ENCODE results near the gene MYL4. TPM values are rescaled to one million over a fixed set of nuclear protein-coding genes. Genes with fewer than 3 reads are reported as not detected.
A peak's percentile ranks its signal among the peaks of the same experiment; 100 is the strongest.

MYL4 gene
- total and polyA plus RNA-seq, 4 experiments from 2014 or later: not detected

DNA sequence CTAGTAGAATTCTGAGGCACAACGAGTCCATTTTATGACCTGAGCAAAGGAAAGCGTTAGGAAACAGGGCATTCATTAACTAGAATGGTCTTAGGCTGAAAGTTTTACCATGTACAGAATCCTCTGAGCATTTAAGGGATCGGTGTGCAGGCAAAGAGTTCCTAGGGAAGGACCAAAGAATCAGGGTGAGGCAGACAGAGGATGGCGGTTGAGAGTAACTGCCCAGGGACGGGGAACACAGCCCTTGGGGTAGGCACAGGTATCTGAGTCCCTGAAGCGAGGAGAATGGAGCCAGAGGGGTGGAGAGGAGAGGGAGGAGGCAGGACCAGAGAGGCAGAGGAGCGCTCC, 30.4 kb downstream of the MYL4 start:
- Mint-ChIP-seq H3K9me3 (peaks cover 0 to 1% (median 0%) of the 10 kb centered on the region in 8 donors), H3K4me1 (peaks cover 0 to 14% (median 8%) of the 10 kb centered on the region in 4 donors), H3K27ac (peak overlapping the region in 2 of 7 donors; percentile 2 to 55), H3K4me3 (no peak overlapping the region), H3K36me3 (no peaks in the 10 kb centered on the region), H3K27me3 (peaks cover 0 to under 1% of the 10 kb centered on the region in 2 donors)
- H3K9me3 ChIP-seq (ENCODE audit: control insufficient read depth in 1 of 2, low read length in 2 of 2): no peaks in the 10 kb centered on the region
- no peak for DNase-seq
- intact Hi-C loops (cut with micrococcal nuclease): no loop called here
- no peak overlapping the region for H3K4me3 ChIP-seq (ENCODE audit: low read length in 2 of 2)
- CTCF ChIA-PET (ENCODE audit: partially characterized antibody): interaction anchor here (2.7 kb wide), 1 partner anchor 9 kb away, joined by 8 read pairs; no protein-coding TSS in a partner anchor
- H3K27ac ChIP-seq (ENCODE audit: low read depth, low read length): no peak overlapping the region
- POLR2A ChIA-PET (ENCODE audit: partially characterized antibody): no interaction called here
- no peaks in the 10 kb centered on the region for H3K27me3 ChIP-seq (ENCODE audit: insufficient read depth, low read length)
- no peaks in the 10 kb centered on the region for H3K36me3 ChIP-seq (ENCODE audit: insufficient read depth, low read length)
- H3K4me1 ChIP-seq (ENCODE audit: insufficient read depth, low read length): no peaks in the 10 kb centered on the region

DNA sequence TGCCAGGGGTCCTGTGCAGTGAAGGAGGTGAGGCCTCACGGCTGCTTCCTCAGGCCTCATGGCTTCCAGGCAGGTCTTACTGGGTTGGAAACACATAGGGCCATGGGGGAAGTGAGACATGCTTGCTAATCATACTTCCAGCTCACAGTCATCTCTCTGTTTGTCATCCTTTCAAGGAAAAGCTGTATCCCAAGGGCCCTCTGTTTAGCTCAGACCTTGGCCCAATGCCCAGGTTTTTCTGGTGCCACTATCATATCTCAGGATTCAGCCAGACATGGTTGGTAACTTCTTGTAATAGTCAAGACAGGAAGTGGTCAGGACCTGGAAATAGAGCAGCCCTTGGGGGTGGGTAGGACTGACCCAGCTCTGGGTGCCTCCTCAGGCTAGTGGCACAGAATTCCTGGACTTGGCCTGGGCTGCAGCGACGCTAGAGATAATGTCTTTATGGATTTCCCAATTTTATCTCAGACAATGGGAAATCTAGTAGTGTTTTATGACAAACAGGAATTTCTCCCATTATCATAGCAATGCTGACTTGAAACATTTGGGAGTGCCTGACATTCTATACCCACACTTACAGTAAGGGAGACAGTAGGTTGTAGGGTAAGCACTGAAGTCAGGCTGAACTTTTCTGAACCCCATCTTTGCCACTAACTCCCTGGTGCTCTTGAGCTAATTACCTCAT, 31.0 kb downstream of the MYL4 start:
- POLR2A ChIA-PET (ENCODE audit: partially characterized antibody): no interaction called here
- no peak for DNase-seq
- peaks cover 0 to 14% (median 8%) of the 10 kb centered on the region in 4 donors for H3K4me1 Mint-ChIP-seq
- Histone ChIP-seq H3K9me3 (ENCODE audit: control insufficient read depth in 1 of 2, low read length in 2 of 2) (no peaks in the 10 kb centered on the region), H3K4me1 (ENCODE audit: insufficient read depth, low read length) (no peaks in the 10 kb centered on the region), H3K27me3 (ENCODE audit: insufficient read depth, low read length) (no peaks in the 10 kb centered on the region), H3K4me3 (ENCODE audit: low read length in 2 of 2) (no peak overlapping the region), H3K27ac (ENCODE audit: low read depth, low read length) (no peak overlapping the region), H3K36me3 (ENCODE audit: insufficient read depth, low read length) (no peaks in the 10 kb centered on the region)
- H3K27me3 Mint-ChIP-seq: peaks cover 2 to 4% of the 10 kb centered on the region in 2 donors
- H3K4me3 Mint-ChIP-seq: no peak overlapping the region
- H3K9me3 Mint-ChIP-seq: peaks cover 0 to 1% (median 0%) of the 10 kb centered on the region in 8 donors
- CTCF ChIA-PET (ENCODE audit: partially characterized antibody): interaction anchor here (0.6 to 2.7 kb wide), 2 partner anchors 9 to 75 kb away, joined by 3 to 8 read pairs; no protein-coding TSS in a partner anchor
- intact Hi-C loops (cut with micrococcal nuclease): no loop called here
- H3K36me3 Mint-ChIP-seq: no peaks in the 10 kb centered on the region
- H3K27ac Mint-ChIP-seq: no peak overlapping the region

DNA sequence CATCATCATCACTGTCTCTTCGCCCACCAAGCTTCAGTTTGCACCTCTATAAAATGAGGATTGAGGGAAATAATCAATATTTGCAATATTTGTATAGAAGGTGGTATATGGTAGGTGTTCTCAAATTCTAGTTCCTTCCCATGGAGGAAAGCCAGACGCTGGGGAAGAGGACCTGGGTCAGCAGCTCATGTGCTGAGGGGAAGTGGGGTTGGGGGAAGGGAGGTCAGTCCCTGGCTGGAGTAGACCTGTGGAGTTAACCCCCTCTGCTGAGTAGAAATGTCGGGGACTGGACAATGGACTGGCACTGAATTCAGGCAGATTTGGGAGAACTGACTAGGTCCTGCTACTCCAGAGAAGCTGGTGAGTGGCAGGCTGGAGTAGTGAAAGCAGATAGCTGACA, 31.7 kb downstream of the MYL4 start:
- Histone ChIP-seq H3K27me3 (ENCODE audit: insufficient read depth, low read length) (no peaks in the 10 kb centered on the region), H3K36me3 (ENCODE audit: insufficient read depth, low read length) (no peaks in the 10 kb centered on the region), H3K4me3 (ENCODE audit: low read length in 2 of 2) (no peak overlapping the region), H3K9me3 (ENCODE audit: control insufficient read depth in 1 of 2, low read length in 2 of 2) (no peaks in the 10 kb centered on the region), H3K4me1 (ENCODE audit: insufficient read depth, low read length) (no peaks in the 10 kb centered on the region), H3K27ac (ENCODE audit: low read depth, low read length) (no peak overlapping the region)
- Mint-ChIP-seq H3K9me3 (peaks cover 0 to 1% (median 0%) of the 10 kb centered on the region in 8 donors), H3K36me3 (no peaks in the 10 kb centered on the region), H3K27ac (peak overlapping the region in 1 of 7 donors; percentile 18), H3K4me1 (peaks cover 0 to 14% (median 8%) of the 10 kb centered on the region in 4 donors), H3K4me3 (no peak overlapping the region), H3K27me3 (peaks cover 6 to 8% of the 10 kb centered on the region in 2 donors)
- DNase-seq: no peak
- intact Hi-C loops (cut with micrococcal nuclease): no loop called here
- ChIA-PET POLR2A (ENCODE audit: partially characterized antibody) (no interaction called here), CTCF (ENCODE audit: partially characterized antibody) (interaction anchor here (2.7 kb wide), 1 partner anchor 10 kb away, joined by 8 read pairs; no protein-coding TSS in a partner anchor)

DNA sequence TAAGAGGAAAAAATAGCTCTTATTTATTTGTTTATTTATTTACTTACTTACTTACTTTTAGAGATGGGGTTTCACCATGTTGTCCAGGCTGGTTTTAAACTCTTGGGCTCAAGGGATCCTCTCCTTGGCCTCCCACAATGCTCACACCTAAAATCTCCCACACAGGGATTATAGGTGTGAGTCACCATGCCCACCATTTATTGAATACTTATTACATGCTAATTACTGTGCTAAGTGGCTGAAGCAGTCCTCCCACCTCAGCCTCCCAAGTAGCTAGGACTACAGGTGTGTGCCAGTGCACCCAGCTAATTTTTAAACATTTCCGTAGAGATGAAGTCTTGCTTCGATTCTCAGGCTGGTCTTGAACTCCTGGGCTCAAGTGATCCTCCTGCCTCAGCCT, 33.5 kb downstream of the MYL4 start:
- Mint-ChIP-seq H3K4me1 (peaks cover 0 to 14% (median 8%) of the 10 kb centered on the region in 4 donors), H3K27me3 (peaks cover 13 to 14% of the 10 kb centered on the region in 2 donors), H3K36me3 (no peaks in the 10 kb centered on the region), H3K4me3 (no peak overlapping the region), H3K27ac (no peak overlapping the region), H3K9me3 (peaks cover 0 to 1% (median 0%) of the 10 kb centered on the region in 8 donors)
- no peak for DNase-seq
- H3K9me3 ChIP-seq (ENCODE audit: control insufficient read depth in 1 of 2, low read length in 2 of 2): no peaks in the 10 kb centered on the region
- no peaks in the 10 kb centered on the region for H3K27me3 ChIP-seq (ENCODE audit: insufficient read depth, low read length)
- POLR2A ChIA-PET (ENCODE audit: partially characterized antibody): interaction anchor here (0.8 kb wide), 1 partner anchor 39 kb away, joined by 3 read pairs; no protein-coding TSS in a partner anchor
- H3K27ac ChIP-seq (ENCODE audit: low read depth, low read length): no peak overlapping the region
- no peaks in the 10 kb centered on the region for H3K36me3 ChIP-seq (ENCODE audit: insufficient read depth, low read length)
- intact Hi-C loops (cut with micrococcal nuclease): no loop called here
- no peaks in the 10 kb centered on the region for H3K4me1 ChIP-seq (ENCODE audit: insufficient read depth, low read length)
- no peak overlapping the region for H3K4me3 ChIP-seq (ENCODE audit: low read length in 2 of 2)
- CTCF ChIA-PET (ENCODE audit: partially characterized antibody): no interaction called here

DNA sequence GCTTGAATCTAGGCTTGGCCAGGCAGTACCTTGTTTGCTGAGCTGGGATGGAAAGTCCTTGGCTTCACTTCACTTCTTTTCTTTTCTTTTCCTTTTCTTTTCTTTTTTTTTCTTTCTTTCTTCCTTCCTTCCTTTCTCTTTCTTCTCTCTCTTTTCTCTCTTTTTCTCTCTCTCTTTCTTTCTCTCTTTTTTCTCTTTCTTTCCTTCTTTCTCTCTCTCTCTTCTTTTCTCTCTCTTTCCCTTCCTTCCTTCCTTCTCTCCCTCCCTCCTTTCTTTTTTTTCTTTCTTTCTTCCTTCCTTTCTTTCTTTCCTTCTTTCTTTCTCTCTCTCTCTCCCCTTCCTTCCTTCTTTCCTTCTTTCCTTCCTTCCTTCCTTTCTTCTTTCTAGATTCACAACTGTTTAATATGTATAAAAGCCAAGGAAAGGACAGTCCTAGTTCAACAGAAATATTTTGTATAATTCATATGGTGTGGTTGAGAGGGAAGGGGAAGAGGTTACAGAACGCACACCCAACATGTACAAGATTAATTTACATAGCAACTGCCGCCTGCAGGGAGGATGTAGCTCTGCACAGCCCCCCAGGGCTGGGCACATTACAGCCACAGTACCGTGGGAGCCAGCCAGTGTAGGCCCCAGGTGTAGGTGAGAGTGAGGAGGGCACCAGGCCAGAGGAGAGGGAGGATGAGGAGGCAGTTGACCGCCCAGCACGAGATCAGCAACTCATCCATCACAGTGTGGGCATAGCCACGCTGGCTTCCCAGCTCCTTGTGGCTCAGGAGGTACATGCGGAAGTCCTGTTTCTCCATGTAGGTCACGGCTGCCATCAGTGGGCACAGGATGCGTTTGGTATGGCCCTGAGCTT, 34.8 kb downstream of the MYL4 start:
- Mint-ChIP-seq H3K27ac (no peak overlapping the region), H3K9me3 (peaks cover 0 to 1% (median 0%) of the 10 kb centered on the region in 8 donors), H3K27me3 (peaks cover 13 to 14% of the 10 kb centered on the region in 2 donors), H3K36me3 (no peaks in the 10 kb centered on the region), H3K4me1 (peaks cover 0 to 14% (median 8%) of the 10 kb centered on the region in 4 donors), H3K4me3 (no peak overlapping the region)
- POLR2A ChIA-PET (ENCODE audit: partially characterized antibody): interaction anchor here (0.7 kb wide), 1 partner anchor 15 kb away, joined by 3 read pairs; no protein-coding TSS in a partner anchor
- no peak overlapping the region for H3K4me3 ChIP-seq (ENCODE audit: low read length in 2 of 2)
- H3K9me3 ChIP-seq (ENCODE audit: control insufficient read depth in 1 of 2, low read length in 2 of 2): no peaks in the 10 kb centered on the region
- no peak for DNase-seq
- H3K4me1 ChIP-seq (ENCODE audit: insufficient read depth, low read length): no peaks in the 10 kb centered on the region
- no peaks in the 10 kb centered on the region for H3K27me3 ChIP-seq (ENCODE audit: insufficient read depth, low read length)
- no peak overlapping the region for H3K27ac ChIP-seq (ENCODE audit: low read depth, low read length)
- CTCF ChIA-PET (ENCODE audit: partially characterized antibody): no interaction called here
- intact Hi-C loops (cut with micrococcal nuclease): no loop called here
- H3K36me3 ChIP-seq (ENCODE audit: insufficient read depth, low read length): no peaks in the 10 kb centered on the region

DNA sequence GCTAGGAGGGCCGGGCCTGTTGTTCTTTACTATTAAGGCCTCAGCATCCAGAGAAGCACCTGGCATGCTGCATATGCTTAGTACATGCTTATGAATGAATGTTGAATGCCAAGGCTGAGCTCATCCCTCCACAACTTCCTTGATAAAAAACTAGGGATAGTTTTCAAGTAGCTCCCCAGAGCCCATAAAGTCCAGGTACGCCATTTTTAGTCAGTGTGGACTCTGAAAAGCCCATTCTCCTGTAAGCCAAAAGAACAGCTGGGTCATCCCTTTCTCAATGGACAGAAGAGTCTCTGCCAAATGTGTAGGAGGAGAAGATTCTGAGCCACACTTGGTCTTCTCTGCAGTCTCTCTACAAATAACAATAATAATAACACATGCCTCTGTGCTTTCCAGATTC, 35.5 kb downstream of the MYL4 start:
- Mint-ChIP-seq H3K4me3 (no peak overlapping the region), H3K9me3 (no peaks in the 10 kb centered on the region), H3K36me3 (no peaks in the 10 kb centered on the region), H3K27me3 (peaks cover 13 to 14% of the 10 kb centered on the region in 2 donors), H3K27ac (no peak overlapping the region), H3K4me1 (peaks cover 0 to 9% (median 6%) of the 10 kb centered on the region in 4 donors)
- no peak overlapping the region for H3K27ac ChIP-seq (ENCODE audit: low read depth, low read length)
- no peaks in the 10 kb centered on the region for H3K36me3 ChIP-seq (ENCODE audit: insufficient read depth, low read length)
- no peak for DNase-seq
- ChIA-PET CTCF (ENCODE audit: partially characterized antibody) (interaction anchor here (1.1 kb wide), 1 partner anchor 13 kb away, joined by 3 read pairs; no protein-coding TSS in a partner anchor), POLR2A (ENCODE audit: partially characterized antibody) (no interaction called here)
- H3K27me3 ChIP-seq (ENCODE audit: insufficient read depth, low read length): no peaks in the 10 kb centered on the region
- H3K4me3 ChIP-seq (ENCODE audit: low read length in 2 of 2): no peak overlapping the region
- H3K9me3 ChIP-seq (ENCODE audit: control insufficient read depth in 1 of 2, low read length in 2 of 2): no peaks in the 10 kb centered on the region
- intact Hi-C loops (cut with micrococcal nuclease): no loop called here
- H3K4me1 ChIP-seq (ENCODE audit: insufficient read depth, low read length): no peaks in the 10 kb centered on the region

DNA sequence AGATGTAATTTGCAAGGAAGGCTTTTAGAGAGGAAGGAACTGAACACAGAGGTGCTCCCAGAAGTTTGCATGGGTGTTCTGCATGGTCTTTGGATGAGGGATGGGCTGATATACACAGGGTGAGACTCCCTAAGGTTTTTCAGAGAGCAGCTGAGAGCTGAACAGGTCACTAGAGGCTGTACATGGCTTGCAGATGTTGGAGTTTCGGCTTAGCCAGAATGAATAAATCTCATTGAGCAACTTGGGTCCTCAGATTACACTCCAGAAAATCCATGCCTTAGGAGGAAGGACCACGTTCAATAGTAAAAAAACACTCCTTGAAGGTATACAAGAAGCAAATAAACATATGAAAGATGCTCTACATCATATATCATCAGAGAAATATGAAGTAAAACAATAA, 37.0 kb downstream of the MYL4 start:
- H3K9me3 Mint-ChIP-seq: no peaks in the 10 kb centered on the region
- H3K4me1 Mint-ChIP-seq: no peaks in the 10 kb centered on the region
- ChIA-PET POLR2A (ENCODE audit: partially characterized antibody) (no interaction called here), CTCF (ENCODE audit: partially characterized antibody) (no interaction called here)
- H3K4me3 Mint-ChIP-seq: no peak overlapping the region
- intact Hi-C loops (cut with micrococcal nuclease): no loop called here
- Histone ChIP-seq H3K4me1 (ENCODE audit: insufficient read depth, low read length) (no peaks in the 10 kb centered on the region), H3K27me3 (ENCODE audit: insufficient read depth, low read length) (no peaks in the 10 kb centered on the region), H3K36me3 (ENCODE audit: insufficient read depth, low read length) (no peaks in the 10 kb centered on the region), H3K9me3 (ENCODE audit: control insufficient read depth in 1 of 2, low read length in 2 of 2) (no peaks in the 10 kb centered on the region), H3K4me3 (ENCODE audit: low read length in 2 of 2) (no peak overlapping the region), H3K27ac (ENCODE audit: low read depth, low read length) (no peak overlapping the region)
- no peak for DNase-seq
- peaks cover 13 to 16% of the 10 kb centered on the region in 2 donors for H3K27me3 Mint-ChIP-seq
- no peak overlapping the region for H3K27ac Mint-ChIP-seq
- no peaks in the 10 kb centered on the region for H3K36me3 Mint-ChIP-seq
